T-helper 2 cell (primary cell): ENCODE results near the gene SERPINB4.

Source experiments
- DNase-seq, 5 experiments: peaks; one replicate each; pipeline versions ENCODE4 v3.0.0 to v3.0.0-alpha.2; 2012 to 2022

Gene SERPINB4

DNA sequence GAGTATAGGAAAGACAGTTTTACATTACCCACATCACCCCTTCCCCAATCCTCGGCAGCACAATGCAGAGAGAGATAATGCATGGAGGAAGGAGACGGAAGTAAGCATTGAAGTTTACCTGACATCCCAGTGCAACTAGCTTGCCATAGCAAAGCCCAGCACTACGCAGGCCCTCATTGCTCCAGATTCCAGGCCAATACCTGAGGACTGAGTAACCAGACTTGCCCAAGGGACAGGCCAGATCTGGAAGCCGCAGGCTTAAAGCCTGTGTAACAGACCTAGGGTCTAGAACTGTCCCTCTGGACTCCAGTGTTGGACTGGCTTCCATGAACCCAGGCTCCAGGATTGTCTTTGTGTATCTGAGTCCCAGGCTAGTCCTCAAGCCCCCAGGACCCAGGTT is 17.6 kb downstream of the SERPINB4 start:
- no peak for DNase-seq

DNA sequence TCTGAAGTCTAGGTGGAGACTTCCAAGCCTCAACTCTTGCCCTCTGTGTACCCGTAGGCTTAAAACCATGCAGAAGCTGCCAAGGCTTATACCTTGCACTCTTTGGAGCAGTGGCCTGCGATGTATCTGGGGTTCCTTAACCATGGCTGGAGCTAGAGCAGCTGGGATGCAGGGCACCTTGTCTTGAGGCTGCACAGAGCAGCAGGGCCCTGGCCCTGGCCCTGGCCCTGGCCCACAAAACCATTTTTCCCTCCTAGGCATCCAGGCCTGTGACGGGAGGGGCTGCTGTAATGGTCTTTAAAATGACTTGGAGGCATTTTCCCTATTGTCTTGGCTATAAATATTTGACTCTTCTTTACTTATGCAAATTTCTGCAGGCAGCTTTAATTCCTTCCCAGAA is 19.2 kb downstream of the SERPINB4 start:
- no peak for DNase-seq

DNA sequence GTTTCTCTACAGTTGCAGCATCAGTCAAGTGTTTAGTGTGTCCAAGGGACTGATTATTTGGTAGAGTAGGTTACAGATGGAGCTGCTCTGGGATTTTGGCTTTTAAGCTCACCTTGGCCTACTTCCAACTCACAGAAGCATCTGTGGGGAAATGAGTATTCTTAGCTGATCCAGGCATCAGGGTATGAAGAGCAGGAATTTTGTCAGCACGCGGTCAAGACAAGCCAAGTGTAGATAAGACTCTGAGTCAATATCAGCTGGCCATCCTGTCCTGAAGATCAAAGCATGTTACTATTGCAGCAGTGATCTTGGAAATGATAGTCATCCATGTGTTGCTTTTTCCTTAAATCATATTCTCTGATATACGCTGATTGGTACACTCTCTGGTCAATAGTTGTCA is 24.4 kb downstream of the SERPINB4 start:
- no peak for DNase-seq

DNA sequence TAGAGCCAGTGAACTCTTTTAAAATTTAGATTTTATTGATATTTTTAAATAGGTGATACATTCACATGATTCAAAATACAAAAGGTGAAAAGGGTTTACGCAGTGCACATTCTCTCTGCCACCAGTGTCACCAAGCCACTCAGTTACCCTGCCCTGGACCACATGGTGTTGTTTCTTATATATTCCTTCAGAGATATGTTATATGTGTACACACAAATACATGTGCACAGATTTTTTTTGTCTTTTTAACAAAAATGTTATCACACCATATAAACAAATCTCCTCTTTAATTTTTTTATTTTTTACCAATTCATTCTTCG is 26.2 kb downstream of the SERPINB4 start:
- DNase-seq, result no peak

DNA sequence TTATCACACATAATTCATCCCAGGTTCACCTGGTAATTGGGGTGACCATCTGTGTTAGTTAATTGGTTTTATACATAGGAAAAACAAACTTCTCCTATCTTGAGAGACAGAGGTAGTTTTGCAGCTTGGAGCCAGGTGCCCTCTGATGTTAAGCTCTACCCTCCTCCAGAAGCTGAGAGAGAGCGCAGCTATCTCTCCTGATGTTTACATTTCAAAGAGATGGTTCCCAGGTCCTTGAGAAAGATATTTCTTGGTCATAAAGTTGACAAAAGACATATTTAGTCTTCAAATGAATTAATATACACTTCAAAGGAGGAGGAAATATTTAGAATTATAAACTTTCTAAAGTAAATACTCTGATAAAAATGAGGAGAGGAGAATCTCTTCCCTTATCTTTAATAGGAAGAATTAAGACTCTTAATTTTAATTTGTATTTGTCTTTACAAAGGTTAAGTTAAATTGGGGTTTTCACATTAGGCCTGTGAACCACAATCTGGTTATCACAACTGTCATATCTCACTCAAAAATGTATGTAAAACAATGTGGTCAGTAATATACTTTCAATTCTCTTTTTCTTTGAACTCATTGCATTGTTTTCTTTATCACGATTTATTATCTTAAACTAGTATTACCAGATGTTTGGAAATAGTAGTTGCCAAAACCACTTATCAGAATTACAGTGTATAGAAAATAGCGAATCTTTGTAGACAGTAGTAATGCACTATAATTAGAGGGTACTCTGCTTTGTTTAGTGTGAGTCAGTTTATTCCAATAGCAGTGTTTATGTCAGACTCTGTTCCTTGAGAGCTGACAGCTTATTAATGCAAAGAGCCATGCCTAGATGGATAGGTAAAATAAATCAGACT is 26.8 kb downstream of the SERPINB4 start:
- peak in 1 of 5 experiments; percentile 1 for DNase-seq

DNA sequence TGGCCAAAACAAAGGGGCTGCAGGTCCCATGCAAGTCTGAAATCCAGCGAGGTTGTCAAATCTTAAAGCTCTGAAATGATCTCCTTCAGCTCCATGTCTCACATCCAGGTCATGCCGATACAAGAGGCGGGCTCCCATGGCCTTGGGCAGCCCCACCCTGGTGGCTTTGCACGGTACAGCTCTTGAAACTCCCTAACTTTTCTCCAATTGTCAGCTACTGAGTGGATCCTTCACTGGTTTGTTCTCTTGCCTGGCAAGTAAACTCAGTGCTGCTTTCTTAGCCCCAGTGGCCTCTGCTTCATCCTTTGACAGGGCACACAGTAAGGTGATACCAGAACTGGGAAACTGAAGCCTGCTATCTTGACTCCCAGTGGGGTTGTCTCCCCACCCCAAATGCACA is 30.6 kb downstream of the SERPINB4 start:
- DNase-seq, result no peak

DNA sequence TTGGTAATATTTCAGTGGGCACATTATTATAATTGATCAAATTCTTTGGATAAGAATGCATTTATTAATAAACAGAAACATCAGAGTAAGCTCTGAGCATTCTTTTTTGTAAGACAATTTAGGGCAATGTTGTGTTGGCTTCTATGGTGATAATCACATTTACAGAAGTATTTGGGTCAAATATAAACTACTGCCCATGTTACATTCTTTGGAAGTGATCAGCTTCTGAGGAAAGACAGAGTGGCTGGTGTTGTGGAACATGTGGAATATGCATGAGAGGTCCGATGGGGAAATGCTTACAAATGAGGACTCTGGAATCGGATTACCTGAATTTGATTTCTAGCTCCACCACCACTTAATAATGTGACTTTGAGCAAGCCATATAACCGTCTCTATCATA is 37.5 kb downstream of the SERPINB4 start:
- no peak for DNase-seq

DNA sequence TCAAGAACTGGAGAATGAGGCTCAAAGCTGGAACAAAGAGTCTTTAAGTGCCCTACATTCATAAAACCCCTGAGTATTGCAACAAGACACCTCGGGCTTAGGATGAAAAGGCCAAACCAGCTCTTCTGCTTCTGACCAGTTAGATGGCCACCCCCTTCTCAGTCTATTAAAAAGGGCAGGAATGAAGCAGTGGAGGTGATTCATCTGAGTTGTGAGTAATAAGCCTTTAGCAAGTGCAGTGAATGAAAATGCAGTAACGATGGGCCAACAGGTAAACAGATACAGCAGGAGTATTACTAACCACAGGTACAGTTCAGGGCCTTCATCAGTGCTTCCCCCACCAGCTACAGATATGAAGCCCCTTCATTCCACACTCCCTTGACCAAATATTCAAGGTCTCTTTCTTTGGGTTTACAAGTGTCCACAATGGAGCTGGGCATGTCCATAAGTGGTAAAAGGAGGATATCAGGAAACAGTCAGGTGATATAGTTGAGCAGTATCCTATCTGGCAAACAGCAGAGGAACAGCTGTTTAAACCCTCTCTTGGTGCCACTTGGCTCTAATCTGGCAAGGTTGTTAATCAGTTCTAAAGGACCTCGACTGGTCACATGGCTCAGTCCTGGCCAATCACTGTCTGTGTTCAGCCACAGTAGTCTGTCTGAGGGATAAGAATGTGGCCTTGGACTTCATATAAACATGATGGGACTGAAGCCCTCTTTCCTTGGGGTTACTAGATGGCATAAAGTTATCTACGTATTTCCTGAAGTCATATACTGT is 39.1 kb downstream of the SERPINB4 start:
- DNase-seq, result no peak

DNA sequence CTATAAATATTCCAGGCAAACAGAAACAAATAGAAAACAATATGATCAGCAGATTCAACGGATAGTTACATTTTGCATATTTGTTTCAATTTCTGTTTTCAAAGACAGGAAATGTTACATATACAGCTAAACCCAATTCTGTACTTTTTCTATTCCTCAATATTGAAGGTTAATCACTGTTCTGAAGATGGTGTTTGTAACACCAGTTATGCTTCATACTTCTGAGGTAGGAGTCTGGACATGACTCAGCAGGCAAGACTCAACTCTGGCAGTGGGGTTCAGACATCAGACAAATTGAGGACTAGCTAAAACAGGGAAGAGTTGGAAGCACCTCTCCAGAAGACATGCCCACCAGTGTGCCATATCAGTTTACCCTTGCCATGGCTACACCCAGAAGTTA is 40.3 kb downstream of the SERPINB4 start:
- no peak for DNase-seq

DNA sequence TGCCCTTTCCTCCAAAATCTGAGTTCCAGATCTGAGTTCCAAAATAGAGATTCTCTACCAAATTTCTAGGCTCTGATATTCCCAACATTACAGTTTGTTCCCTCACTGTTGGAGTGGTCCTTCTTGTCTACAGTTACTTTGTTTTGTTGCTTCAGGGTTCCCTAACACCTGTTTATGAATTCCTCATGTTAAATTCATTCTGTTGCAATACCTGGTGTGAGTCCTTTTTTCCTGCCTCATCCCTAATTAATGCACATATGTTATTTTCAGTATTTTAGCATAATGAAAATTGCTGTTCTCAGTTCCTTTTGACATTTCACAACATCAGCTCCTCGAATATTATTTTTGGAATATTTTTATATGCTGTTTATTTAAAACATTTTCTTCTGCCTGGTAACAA is 40.7 kb downstream of the SERPINB4 start:
- DNase-seq, result no peak

DNA sequence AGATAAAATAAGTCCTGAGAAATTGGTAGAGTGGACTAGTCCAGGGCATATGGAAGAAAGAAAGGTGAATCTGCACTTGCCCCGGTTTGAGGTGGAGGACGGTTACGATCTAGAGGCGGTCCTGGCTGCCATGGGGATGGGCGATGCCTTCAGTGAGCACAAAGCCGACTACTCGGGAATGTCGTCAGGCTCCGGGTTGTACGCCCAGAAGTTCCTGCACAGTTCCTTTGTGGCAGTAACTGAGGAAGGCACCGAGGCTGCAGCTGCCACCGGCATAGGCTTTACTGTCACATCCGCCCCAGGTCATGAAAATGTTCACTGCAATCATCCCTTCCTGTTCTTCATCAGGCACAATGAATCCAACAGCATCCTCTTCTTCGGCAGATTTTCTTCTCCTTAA is 47.1 kb downstream of the SERPINB4 start:
- no peak for DNase-seq

DNA sequence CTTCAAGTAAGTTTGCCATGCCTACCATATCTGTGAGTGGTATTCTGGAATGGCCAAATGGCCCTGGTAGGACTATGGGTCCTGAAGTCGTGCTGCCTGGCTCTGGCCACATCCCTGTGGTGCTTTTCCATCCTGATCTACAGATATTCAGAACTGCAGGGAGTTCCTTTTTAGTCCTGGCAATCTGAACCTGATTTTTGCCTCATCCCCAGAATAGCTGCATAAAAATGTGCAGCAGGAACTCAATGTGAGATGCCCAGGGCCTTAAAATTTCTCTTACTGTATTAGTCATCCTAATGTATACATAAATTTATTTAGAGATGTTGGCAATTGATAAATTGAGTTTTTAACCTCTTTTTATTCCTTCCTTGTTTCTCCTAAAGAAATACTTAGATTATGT is 51.6 kb downstream of the SERPINB4 start:
- DNase-seq, result no peak

DNA sequence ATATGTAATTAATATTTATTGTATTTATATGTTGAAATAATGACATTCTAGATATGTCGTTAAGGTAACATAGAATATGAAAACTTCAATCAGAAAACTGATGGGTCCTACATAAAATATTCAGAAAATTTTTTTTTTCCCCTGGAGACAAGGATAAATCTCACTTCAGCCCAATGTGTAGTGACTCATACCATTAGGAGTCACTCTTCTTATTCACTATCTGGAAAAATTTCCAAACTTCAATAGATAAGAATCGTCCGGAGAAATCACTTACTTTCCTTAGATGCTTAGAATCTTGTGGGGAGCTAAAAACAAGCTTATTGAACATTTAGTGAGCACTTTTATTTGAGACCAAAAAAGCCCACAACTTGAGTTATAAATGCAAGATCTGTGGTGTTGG is 52.3 kb downstream of the SERPINB4 start:
- DNase-seq, result no peak

DNA sequence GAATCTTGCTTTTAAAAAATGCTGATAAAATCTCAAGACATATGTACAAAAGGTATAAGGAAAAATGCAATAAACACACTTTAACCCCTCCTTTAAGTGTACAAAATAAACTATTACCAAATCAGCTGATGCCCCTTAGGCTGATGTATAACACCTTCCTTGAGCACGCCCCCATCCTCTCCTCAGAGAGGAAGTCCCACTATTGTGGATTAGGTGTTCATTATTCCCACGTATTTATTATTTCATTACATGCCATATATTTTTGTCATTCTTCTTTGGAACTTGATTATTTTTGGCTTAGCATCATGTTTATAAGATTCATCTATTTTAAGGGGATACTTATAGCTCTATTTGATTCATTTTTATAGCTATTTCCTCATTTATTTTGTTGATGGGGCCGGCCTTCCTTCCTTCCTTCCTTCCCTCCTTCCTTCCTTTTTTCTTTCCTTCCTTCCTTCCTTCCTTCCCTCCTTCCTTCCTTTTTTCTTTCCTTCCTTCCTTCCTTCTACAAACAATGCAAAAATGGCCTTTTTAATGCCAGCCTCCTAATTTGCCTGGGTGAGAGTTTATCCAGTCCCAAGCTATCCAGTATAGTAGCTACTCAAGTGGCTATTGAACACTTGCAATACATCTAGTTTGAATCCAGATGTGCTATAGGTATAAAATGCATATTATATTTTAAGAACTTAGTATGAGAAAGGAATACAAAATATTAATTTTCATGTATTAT is 52.9 kb downstream of the SERPINB4 start:
- no peak for DNase-seq

DNA sequence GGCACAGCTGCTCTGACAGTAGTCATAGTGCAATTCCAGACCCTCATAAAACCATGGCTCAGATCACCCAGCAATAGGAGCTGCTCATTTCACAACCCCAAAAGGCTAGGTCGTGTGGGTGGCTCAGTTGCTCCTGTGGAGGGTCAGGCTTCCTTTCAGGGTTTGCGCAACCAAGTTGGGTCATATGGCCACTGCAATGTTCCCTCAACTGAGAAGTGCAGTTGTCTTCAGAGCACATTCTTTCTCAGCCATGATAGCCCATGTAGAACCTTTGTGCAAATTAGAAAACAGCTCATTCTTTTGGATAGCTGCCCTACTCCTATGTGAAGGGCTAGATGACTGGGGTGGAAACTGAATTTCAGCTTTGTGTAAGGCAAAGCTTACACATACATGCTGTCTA is 53.7 kb downstream of the SERPINB4 start:
- DNase-seq, result no peak

DNA sequence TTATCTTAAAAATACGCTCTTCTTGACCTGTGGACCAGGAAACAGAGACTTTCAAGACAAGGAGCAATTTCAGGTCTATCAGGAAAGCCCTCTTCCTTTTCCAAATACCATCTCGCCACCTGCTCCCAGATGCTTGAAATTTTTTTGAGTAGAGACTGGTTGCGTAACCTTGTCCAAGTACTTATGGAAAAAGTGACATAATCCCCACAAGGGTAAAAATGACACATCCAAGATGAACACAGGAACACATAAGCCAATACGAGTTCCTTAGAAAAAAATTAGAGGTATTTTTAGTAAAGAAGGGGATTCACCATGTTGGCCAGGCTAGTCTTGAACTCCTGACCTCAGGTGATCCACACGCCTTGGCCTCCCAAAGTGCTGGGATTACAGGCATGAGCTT is 55.1 kb downstream of the SERPINB4 start:
- DNase-seq, result no peak
